HG03439 (cell line): Measurements from ENCODE around the gene GPR18.

Experiments used
- ATAC-seq: cut with Tn5 transposase; IDR thresholded peaks from one replicate; pipeline ENCODE4 v1.9.1; 2021; ENCODE audit warnings: mild to moderate bottlenecking, moderate library complexity; ENCODE audit not compliant: unreplicated experiment

Gene GPR18, protein sequence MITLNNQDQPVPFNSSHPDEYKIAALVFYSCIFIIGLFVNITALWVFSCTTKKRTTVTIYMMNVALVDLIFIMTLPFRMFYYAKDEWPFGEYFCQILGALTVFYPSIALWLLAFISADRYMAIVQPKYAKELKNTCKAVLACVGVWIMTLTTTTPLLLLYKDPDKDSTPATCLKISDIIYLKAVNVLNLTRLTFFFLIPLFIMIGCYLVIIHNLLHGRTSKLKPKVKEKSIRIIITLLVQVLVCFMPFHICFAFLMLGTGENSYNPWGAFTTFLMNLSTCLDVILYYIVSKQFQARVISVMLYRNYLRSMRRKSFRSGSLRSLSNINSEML

DNA sequence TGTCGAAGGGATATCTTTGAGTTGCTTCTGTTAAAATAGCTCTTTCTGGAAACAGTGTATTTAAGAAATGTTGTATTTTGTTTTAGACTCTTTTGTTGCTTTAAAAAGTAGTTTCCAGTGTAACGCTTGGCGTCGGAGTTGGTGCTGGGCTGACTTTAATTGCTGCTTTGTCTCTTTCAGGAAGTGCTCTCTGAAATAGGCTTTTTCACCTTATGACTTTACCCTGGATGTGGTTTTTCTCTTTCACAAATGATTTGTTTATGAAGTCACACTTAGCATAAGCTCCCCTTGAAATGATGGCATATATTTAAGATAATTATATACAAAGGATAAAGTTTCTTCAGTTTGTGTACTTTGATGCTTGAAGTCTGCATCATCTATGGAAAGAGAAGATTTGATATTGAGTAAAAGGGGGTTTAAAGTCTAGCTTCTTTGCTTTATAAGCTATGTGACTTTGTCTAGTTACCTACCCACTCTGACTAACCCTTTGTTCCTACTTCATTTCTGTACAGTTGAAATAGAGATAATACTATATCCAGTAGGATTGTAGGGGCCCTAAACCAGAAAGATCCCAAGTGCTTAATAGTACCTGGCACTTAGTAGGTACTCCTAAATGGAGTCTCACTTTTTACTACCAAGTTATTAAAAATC is at the start of gene GPR18:
Gene GPR18, minus strand, starts transcription at position 170 of the 651 bp plus-strand sequence. CDS start 2,507 bp downstream, outside the sequence.
- peak; percentile 81 for ATAC-seq

DNA sequence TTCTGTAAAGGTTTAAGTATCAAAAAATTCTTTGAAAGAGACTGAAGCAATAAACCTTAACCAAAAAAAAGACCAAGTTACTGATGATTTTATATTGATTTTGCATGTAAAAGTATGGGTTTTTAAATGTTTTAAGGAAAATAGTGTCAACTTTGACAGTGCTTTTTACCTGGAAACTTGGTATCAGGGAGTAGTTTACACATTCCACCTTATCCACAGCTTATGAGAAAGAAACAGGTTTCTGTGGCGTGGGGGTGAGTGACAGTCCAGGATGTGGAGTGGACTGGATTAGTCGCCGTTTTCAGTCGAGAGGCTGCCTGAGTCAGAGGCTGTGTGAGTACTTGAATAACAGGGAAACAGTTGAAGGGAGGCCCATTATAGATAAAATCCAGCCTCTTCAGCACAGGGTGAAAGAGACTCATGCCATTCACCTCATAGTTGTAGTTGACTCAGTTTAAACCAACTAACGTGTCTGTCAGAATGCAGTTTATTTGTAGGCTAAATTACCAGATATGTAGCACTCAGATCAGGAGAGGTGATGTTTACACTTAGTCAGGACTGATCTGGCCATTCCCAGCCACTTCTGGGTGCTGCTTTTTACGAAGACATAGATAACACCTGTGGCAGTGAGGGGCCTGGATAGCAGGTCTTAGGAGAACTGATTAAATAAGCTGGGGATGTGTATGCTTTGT is 49.6 kb upstream of the GPR18 start:
- ATAC-seq, result peak; percentile 39

DNA sequence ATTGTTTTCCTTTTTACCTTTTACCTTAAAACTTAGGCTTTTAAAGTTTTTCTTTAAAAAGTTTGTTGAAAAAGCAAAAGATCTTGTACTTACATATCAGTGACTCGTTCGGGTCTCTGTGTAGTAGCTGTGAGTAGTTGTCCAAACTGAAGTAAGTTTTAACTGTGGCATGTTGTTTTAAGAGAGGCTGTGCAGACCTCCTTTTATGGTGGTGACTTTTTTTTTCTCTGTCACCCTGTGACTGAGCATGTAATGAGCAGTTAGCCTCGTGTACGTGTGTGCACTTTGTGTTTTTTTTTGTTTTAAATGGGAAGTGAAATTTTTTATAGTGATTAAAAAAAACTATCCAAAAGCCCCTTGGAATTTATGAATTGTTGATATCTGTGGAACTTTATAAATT is 49.1 kb upstream of the GPR18 start, which contains the start of gene GPR183:
Gene GPR183, minus strand, starts transcription at position 153 of the 400 bp plus-strand sequence. CDS start 11,254 bp downstream, outside the sequence.
- ATAC-seq, result peak; percentile 44

DNA sequence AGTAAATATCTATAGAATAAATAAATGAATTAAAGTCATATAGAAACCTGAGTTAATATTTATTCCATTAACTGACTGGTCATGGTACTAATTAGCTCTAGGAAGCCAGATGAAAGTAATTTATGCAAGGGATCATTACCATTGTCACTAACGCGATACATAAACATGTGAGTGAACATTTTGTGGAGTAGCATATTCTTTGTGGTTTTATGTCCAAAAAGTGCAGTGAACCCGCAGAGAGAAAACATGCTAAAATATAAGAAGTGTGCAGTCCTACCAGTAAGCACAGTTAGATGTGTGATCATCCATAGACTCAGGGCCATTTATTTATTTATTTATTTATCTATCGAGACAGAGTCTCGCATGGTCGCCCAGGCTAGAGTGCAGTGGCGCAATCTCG is 47.4 kb upstream of the GPR18 start:
- no peak for ATAC-seq

DNA sequence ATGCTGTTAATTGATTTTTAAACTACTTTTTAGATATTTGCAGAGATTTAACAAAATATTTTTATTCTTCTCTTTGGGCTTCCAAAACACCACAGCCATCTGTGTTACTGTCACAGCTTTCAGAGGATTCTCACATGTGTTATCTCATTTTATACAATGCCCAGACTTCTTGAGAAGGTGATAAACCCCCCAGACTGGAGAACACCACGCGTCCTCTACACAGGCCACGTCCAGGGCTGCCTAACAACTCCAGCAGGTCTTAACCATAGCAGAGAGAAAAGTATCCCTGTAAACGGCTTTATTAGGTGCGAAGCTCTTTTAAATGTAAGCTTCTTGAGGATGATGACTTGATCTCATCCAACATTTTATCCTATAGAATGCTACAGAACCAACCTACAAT is 47.0 kb upstream of the GPR18 start:
- ATAC-seq, result no peak

DNA sequence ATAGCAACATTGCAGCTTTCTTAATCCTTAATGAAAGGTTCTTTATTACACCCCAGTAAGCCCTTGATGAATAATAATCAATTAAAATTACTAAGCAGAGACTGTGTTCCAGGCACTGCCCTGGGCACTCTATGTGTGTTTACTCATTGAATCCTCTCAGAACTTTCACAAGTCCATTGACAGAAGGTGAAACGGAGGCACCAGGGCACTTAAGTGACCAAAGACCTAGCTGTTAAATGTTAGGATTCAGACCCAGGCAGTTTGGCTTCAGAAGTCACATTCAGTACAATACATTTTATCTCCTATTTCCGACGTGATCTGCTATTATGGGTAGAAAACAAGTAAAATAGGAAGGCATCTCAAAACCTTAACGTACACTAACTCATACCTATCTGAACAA is 46.4 kb upstream of the GPR18 start:
- ATAC-seq, result no peak

DNA sequence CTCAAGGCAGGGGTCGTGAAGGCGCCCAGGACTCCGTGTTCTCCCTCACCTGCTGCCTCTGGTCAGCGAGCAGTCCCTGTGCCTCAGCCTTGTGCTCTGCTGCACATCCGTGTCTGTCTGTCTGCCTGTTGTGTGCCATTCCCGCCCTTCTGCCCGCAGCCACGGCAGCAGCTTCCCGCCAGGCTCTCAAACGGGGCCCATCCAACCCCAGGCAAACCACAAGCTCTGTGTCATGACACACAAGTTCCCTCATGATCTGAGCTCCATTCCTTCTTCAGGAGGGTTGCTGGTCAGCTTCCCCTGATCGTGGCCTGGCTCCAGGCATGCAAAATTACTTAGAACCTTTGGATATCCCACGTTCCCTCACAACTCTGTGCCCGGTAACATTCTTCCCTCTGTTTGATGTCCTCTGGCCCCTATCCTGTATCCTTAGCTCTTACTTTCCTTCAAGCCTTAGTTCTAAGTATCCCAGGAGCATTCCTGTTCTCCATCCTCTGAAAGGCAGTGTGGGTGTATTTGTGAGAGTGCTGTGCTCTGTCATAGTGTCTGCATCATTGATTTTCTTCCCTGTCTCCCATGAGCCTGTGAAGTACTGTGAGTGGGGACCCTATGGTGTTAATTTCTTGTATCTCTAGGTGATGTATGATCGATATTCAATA is 45.8 kb upstream of the GPR18 start:
- ATAC-seq, result no peak

DNA sequence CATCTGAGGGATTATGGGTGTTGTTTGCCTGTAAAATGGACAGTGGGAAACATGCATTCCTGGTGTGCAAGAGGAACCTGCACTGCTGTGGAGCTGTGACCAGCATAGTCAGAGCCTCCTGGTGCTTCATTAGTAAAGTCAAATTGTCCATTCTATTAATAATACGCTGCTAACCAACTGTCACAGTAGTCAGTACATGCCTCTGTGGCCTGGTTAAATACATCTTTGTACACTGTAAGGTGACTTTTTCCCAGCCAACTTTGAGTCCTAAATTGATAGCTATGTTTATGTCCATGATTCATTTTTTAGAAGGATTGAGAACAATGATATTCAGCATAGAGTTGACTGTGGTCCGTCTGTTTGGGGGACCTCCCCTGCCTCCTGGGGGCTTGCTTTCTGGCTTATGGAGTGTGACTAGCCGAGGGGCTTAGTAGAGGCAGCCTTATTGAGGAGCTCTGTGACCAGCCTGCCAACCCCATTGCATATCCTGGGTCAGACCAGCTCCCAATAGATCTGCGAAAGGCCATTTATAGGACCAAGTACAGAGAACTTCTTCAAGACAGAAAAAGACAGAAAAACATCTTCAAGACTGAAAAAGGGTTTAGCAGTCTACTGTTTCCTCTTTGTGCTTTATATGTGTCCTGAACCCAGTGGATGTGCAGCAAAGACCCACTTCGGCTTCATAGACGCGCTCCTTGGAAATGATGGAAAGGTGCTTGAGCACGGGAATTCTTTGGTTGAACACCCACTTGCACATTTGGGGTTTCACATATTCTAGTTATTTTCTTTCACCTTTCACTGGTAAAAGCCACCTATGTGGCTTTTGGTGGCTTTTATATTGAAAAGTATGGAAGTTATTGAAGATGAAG is 44.7 kb upstream of the GPR18 start:
- no peak for ATAC-seq

DNA sequence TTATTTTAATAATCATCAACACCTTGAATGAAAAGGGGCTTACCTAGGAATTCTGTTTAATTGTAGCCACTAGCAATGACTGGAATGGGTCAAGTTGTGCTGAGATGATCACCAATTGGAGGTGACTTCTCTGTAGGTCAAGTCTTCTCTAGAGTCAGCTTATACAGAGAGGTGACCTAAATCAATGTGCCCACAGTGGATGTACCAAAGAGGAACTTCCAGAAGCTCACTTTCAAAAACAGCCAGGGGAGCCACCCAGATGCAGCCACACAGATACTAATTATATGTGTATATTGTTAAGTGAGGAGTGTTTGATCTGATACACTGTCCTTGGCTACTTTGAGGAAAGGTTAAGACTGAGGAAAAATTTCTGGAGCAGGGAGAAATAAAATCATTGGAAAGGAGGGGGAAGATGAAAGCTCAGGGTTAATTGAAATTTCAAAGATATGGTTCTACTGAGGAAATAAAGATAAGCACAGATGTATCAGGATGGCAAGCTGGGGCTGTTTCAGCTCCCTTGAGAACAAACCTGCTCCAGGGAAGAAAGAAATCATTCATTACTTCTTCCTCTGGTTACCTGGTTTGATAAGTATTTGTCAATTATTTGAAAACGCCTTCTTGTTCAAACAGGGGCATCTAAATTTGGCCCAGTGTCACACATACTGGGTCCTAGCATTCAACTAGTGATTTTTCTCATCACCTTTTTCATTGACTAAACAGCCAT is 43.9 kb upstream of the GPR18 start:
- ATAC-seq, result no peak

DNA sequence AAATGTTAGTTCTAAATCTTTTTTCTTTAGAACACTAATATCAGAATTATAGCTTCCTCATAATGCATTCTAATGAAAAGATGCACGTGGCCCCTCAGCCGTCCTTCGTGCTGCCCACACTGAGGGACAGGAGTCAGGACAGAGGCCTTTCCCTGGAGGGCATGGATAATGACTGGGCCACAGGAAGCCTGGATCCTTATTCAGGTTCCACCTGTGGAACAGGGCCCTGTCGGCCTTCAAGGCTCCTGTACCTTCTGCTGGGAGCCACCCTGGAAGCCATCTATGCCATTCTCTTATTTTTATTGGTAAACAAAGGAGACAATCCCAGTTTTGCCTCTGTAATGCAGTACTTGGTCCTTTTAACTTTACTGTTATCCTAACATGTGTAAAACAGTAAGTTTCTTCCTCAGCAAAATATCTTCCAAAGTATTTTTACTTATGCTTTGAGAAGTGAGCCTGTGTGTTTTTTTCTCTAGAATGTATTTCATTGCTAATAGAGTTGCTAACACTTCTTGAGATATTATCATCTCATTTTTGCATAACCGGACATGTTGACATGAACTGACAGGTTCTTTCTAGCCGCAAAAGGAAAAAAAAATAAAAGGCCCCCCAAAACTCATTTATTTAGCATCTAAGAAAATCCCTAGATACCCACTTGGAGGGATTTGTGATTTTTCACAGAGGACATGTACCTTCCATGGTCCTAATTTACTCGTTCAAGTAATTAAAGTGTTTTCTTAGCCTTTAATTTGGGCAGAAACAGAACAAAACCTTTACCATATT is 43.1 kb upstream of the GPR18 start:
- no peak for ATAC-seq

DNA sequence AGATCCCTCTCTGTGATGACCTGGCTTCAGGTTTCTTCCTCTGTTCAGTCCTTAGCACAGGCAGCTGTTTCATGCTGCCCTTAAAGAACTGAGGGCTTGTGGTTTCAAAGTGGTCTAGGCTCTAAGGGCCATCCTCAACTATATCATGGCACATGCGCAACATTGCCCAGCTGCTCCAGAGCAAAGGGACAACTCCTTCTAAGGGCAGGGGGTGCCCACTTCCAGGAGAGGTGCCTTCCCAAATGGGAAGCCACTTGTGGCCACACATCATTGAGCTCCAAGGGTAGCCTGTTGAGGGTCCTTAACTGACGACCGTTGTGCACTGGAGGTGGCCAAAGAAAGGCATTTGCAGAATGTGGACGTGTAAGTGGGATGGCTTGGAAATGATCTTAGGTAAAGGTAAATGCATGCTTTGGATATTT is 41.8 kb upstream of the GPR18 start:
- ATAC-seq, result no peak

DNA sequence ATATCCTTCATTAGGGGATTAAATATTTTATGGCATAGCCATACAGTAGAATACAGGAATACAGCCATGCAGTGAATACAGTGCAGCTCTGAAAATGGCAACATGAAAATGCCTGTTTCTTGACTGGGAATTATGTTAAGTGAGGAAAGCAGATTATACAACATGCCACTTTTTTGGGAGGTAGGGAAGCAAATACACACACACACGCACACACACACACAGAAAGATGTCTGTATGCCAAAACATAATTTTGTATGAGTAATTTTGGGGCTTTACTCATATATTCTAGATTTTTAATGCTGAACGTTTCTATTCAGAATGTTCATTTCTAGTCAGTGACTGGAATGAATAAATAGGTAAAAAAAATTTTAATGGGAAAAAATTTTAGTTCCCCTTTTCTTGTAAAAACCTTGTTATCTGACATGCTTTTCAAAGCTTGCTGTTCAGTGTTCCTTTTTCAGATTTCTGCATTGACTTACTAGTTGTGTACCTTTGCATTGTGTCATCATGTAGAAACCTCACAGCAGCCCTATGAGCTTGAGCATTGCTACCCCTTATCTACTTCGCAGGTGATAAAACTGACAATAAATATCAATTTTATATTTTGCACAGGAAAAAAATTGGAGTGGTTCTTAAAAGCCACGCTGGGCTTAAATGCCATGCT is 41.2 kb upstream of the GPR18 start:
- no peak for ATAC-seq

DNA sequence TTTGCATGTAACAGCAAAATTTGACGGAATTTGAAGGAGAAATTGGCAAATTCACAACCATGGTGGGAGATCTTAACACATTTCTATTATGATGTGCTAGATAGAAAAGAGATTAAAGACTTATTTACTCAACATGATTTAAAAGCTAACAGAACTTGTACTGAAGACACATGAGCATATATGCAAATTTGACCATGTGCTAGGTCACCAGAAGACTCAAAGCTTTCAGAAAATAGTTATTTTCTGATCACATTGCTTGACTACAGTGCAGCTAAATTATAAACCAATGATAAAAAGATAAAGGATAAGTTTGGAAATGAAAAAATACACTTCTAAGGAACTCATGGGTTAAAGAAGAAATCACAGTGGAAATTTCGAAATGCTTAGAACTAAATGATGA is 39.9 kb upstream of the GPR18 start:
- no peak for ATAC-seq

DNA sequence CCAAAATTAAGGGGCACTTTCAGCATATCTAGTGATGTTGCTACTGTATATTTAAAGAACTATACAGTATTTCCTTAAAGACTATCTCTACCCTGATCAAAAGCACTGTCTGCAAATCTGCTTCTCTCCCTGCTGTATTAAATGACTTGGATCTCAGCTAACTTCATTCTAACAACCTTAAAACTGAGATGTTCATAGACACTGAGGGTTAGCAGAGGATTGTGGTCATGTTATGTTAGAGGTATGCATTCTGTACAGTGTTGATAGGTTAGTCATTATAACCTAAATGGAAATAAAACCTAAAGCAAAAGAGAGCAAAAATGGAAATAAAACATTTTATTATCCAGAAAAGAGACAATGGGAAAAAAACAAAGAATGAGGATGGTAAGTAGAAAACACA is 39.2 kb upstream of the GPR18 start:
- ATAC-seq, result no peak

DNA sequence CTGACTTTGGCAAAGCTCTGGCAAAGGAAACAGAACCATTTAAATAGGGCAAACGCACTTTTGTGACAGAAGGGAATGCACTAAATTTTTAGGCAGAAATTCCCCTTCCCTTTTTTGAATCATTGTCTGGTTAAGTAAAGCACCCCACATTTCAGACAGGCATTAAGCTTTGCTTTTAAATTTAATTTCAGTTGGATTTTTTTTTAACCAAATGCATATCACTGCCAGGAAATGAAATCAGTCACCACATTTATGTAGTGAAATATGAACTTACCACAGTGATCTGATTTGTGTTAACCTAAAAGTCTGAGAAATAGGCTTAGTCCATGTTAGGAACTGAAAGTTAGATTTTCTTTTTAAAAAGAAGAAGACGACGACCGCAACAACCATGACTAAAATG is 38.2 kb upstream of the GPR18 start:
- ATAC-seq, result peak; percentile 47

DNA sequence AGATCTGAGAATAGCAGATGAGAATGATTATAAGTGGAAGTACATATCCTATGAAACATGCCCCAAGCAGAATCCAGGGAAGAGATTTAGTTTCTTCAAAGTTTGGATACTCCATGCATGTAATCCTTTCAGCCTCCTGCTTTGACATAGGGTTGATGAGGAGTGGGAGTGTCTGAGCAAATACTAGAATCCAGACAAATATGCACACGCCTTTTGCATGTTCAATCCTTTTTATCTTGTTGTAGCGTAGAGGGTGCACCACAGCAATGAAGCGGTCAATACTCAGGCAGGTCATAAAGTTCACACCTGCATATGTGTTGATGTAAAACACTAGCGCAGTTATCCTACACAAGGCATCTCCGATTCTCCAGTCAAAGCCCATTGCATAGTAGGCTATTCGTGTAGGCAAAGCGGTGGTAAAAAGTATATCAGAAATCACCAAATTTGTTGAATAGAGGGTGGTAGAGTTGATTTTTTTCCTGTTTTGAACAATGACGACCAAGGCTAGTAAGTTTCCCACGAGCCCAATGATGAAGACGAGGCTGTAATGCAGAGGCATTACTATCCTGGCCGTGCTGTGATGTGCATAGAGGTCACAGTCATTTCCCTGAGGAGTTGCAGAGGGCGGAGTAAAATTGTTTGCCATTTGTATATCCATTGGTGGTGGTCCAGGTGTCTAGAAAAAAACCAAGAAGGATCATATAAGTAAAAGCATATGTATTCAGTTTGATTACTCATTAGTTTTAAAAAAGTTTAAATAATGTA is 37.5 kb upstream of the GPR18 start:
- ATAC-seq, result no peak

DNA sequence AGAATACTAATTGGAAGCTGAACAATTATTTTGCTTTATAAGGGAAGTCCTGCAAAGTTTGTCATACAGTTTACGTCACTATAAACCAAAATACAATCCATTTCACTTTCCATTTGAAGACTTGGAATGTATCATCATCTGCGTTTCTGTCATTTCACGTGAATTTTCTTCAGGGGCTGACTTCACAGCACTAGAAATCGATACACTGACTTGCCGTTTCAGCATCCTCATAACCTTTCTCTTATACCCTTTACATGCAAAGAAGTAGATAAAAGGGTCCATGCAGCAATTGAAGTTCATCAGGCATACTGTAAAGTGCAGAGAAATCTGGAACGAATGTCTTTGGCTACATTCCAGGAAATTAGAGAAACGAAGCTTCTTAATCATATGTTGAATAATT is 36.8 kb upstream of the GPR18 start:
- no peak for ATAC-seq

DNA sequence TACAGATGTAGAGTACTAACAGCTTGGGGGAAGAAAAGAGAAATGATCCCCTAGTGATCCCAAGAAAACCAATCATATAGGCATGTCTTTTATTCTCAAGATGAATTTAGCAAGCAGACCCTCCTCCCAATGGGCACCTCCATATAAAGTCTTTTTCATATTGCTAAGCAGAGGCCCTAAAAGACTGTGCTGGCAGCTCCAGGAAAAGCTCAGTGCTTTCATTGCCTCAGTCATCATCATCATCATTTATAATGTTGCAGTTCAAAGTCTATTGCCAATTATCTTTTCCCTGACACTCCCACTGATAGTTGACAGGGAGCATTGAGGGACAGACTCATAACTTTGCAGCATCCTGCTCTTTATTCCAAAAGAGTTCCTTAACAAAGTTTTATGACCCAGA is 36.0 kb upstream of the GPR18 start:
- no peak for ATAC-seq
